ENCODE results near the gene PALM3.

The PALM3 gene

GRCh38 chr19:14061751-14062557 lies at the start of gene PALM3:
Gene PALM3 (minus strand): TSS chr19:14062076. CDS start chr19:14061980, 96 bp downstream.
- no peak within 1 kb of the TSS for H3K27ac ChIP-seq
- ChIA-PET POLR2A (ENCODE audit: low non-redundant PET) (no interaction called here), CTCF (interaction anchor here (0.8 kb wide), 1 partner anchor 109 kb away, joined by 3 read pairs; no protein-coding TSS in a partner anchor)
- DNase-seq (ENCODE audit: low spot score) = no peak
- TF ChIP-seq, protein P1, sequence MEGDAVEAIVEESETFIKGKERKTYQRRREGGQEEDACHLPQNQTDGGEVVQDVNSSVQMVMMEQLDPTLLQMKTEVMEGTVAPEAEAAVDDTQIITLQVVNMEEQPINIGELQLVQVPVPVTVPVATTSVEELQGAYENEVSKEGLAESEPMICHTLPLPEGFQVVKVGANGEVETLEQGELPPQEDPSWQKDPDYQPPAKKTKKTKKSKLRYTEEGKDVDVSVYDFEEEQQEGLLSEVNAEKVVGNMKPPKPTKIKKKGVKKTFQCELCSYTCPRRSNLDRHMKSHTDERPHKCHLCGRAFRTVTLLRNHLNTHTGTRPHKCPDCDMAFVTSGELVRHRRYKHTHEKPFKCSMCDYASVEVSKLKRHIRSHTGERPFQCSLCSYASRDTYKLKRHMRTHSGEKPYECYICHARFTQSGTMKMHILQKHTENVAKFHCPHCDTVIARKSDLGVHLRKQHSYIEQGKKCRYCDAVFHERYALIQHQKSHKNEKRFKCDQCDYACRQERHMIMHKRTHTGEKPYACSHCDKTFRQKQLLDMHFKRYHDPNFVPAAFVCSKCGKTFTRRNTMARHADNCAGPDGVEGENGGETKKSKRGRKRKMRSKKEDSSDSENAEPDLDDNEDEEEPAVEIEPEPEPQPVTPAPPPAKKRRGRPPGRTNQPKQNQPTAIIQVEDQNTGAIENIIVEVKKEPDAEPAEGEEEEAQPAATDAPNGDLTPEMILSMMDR (conservative IDR thresholded peaks at IDR 0.05; ENCODE audit: low read depth) = no peak

- DNase-seq (ENCODE audit: low spot score) = no peak
- ChIA-PET CTCF (no interaction called here), POLR2A (ENCODE audit: low non-redundant PET) (interaction anchor here (0.7 kb wide), 1 partner anchor 439 kb away, joined by 3 read pairs; no protein-coding TSS in a partner anchor)
- H3K27ac ChIP-seq = peak overlapping the region; percentile 56
- TF ChIP-seq, protein P1 (conservative IDR thresholded peaks at IDR 0.05; ENCODE audit: low read depth) = no peak
Measured at GRCh38 chr19:14111486-14111885, 49.6 kb upstream of the PALM3 start.

DNA sequence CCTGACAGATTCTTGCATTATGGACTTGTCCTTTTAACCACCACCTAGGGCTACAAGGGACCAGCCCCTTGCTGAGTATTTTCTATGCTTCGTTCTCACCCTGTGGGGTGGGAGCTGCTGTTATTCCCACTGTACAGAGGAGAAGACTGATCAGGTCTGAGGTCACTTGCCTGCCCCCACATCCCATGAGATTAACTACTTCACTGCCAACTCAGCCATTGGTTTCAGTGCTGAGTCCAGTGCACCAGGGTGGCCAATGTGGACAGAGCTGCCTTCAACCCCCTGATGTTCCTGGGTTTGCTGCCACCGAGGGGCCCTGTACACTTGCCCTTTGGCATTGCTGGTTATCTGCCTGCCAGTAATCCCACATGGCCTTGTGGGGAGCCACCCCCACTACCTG lies 48.8 kb upstream of the PALM3 start:
- H3K27ac ChIP-seq = peak overlapping the region; percentile 17; the same call in 1 of the 2 replicates
- POLR2A ChIA-PET (ENCODE audit: low non-redundant PET) = no interaction called here
- no peak for DNase-seq (ENCODE audit: low spot score)
- TF ChIP-seq, protein P1 (conservative IDR thresholded peaks at IDR 0.05; ENCODE audit: low read depth) = no peak
- CTCF ChIA-PET = no interaction called here

DNA sequence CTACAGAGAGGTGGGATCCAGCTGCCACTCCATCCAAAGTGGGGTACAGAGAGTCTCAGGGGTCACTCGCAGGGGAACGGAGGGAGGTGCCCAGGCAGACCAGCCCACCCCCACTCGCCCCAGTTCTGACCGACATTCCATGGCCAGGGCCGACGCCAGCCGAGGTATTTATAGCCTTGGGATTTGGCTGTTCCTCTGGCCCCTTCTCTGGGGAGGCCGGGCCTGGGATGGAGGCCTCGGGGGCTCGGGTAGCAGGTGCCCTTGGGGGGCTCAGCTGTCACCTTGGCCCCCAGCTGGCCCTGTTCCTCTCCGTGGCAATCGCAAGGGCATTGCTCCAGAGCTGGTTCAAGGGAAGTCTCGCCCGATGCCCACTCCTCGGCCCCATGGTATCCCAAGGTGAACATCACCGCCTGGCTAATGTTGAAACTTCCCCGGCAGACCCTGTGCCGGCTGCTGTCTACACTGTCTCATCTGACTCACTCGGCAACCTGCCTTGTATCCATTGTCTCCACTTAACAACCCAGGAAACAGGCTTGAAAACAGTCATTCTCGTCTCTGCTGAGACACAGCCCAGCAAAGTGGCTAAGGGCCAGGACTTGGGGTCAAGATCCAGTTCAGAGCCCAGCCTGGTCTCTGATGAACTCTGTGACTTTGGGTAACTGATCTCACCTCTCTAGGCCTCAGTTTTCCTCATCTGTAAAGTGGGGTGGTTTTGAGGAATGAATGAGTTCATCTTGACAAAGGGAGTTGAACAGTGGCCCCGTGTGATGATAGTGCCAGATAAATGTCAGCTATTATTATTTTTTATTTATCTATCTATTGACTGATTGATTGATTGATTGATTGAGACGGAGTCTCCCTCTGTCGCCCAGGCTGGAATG lies 45.9 kb upstream of the PALM3 start:
- DNase-seq (ENCODE audit: low spot score) = no peak
- ChIA-PET CTCF (interaction anchor here (1.1 kb wide), 1 partner anchor 49 kb away, joined by 3 read pairs; no protein-coding TSS in a partner anchor), POLR2A (ENCODE audit: low non-redundant PET) (no interaction called here)
- TF ChIP-seq, protein P1 (conservative IDR thresholded peaks at IDR 0.05; ENCODE audit: low read depth) = no peak
- peak overlapping the region; percentile 8; the same call in 1 of the 2 replicates for H3K27ac ChIP-seq

- DNase-seq (ENCODE audit: low spot score) = no peak
- ChIA-PET CTCF (interaction anchor here (0.6 to 1.1 kb wide), 4 partner anchors 8 to 579 kb away, joined by 3 to 4 read pairs (median 4); no protein-coding TSS in a partner anchor), POLR2A (ENCODE audit: low non-redundant PET) (no interaction called here)
- TF ChIP-seq, protein P1 (conservative IDR thresholded peaks at IDR 0.05; ENCODE audit: low read depth) = no peak
- H3K27ac ChIP-seq = peak overlapping the region; percentile 23
Measured at GRCh38 chr19:14106840-14107239, 45.0 kb upstream of the PALM3 start.

DNA sequence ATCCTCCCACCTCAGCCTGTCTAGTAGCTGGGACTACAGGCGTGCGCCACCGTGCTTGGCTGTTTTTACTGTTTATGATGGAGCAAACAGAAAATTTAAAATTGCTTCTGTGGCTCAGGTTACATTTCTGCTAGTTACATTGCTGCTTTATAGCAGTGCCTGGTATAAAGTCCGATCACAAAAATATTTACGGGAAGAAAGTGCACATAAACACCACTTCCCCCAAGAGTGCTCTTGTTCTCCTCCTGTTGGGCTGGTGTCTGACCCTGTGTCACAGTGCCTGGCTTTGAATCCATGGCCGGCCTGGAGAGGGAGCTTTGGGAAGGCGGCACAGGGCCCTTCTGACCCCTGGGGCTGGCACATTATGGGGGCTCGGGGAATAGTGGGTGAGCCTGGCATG lies 43.8 kb upstream of the PALM3 start:
- ChIA-PET CTCF (interaction anchor here (1.1 kb wide), 1 partner anchor 9 kb away, joined by 3 read pairs; no protein-coding TSS in a partner anchor), POLR2A (ENCODE audit: low non-redundant PET) (no interaction called here)
- TF ChIP-seq, protein P1 (conservative IDR thresholded peaks at IDR 0.05; ENCODE audit: low read depth) = no peak

More for the DNA sequence above, 43.8 kb upstream of the PALM3 start:
- no peak for DNase-seq (ENCODE audit: low spot score)
- H3K27ac ChIP-seq = peak overlapping the region; percentile 23

Data from RWPE1 (cell line).